Peyer's patch (tissue), 4 donors: ENCODE data around the gene PSD. TPM values are rescaled to one million over a fixed set of nuclear protein-coding genes. Genes with fewer than 3 reads are reported as not detected.

ENCODE experiments used
- DNase-seq, 3 donors: peaks; one replicate each; pipeline ENCODE4 v3.0.0-alpha.2; 2017 to 2019
- H3K27ac ChIP-seq, 4 donors: fragments of 200-600 bp; sonication (generic); one replicate each; pipeline ENCODE4 v1.5.1; 2016 to 2019
- H3K27me3 ChIP-seq, 2 donors: fragments of 200-600 bp; sonication (generic); one replicate each; pipeline ENCODE4 v1.5.1; 2019
- H3K36me3 ChIP-seq, 3 donors: fragments of 200-600 bp; sonication (generic); one replicate each; pipeline ENCODE4 v1.5.1; 2016 to 2019
- H3K4me1 ChIP-seq, 4 donors: fragments of 200-600 bp; sonication (generic); one replicate each; pipeline ENCODE4 v1.5.1; 2016 to 2019
- H3K4me3 ChIP-seq, 4 donors: fragments of 200-600 bp; sonication (generic); 1 replicate in 3 of 4; 2 replicates in 1 of 4; pipeline ENCODE4 v1.5.1; 2016 to 2019; ENCODE audit warnings: mild to moderate bottlenecking in 1 of 4
- H3K9me3 ChIP-seq, 4 donors: fragments of 200-600 bp; sonication (generic); one replicate each; pipeline ENCODE4 v1.5.1; 2016 to 2019; ENCODE audit warnings: mild to moderate bottlenecking in 1 of 4
- CTCF ChIP-seq, 6 experiments: fragments of 450-650 bp in 4 of 6; fragments of 200-600 bp in 2 of 6; sonication (generic) in 1 of 6; IDR thresholded peaks; one replicate each; pipeline ENCODE4 v1.5.1; 2017 to 2019; ENCODE audit warnings: antibody characterized with exemption in 6 of 6, mild to moderate bottlenecking in 3 of 6, moderate library complexity in 1 of 6
- POLR2A ChIP-seq, 2 donors: fragments of 450-650 bp; IDR thresholded peaks; one replicate each; pipeline ENCODE4 v1.5.1; 2017; ENCODE audit warnings: antibody characterized with exemption in 2 of 2, mild to moderate bottlenecking in 2 of 2, moderate library complexity in 2 of 2
- total RNA-seq, 4 donors: library from RNA; depleted of rRNA; stranded (reverse); fragments of >200 nt; gene quantifications; one replicate each; pipeline ENCODE4 v1.1.0, GENCODE V29; 2016

Gene PSD
- total RNA-seq, result 10 to 100 TPM in 1 of 4 donors, 1 to 10 TPM in 2, not detected in 1; 1.6 to 14.3 (median 6.3) TPM

GRCh38 chr10:102418622-102419268, at the start of gene PSD:
Gene PSD, minus strand, starts transcription at chr10:102418785. Its CDS starts 1,747 bp downstream, at chr10:102417038.
- H3K27me3 ChIP-seq, result peaks cover 0 to 4% of the 10 kb centered on the region in 2 donors
- no peak within 1 kb of the TSS for H3K27ac ChIP-seq
- no peaks in the 10 kb centered on the region for H3K9me3 ChIP-seq
- H3K4me1 ChIP-seq, result peaks cover 0 to 36% (median 26%) of the 10 kb centered on the region in 4 donors
- H3K36me3 ChIP-seq, result peaks cover 0 to 9% (median 0%) of the 10 kb centered on the region in 3 donors
- H3K4me3 ChIP-seq, result peak within 1 kb of the TSS; percentile 75 to 99 (median 90)
- no peak for TF ChIP-seq POLR2A (IDR thresholded peaks at IDR 0.05)
- TF ChIP-seq CTCF (IDR thresholded peaks at IDR 0.05), result no peak
- DNase-seq, result no peak

GRCh38 chr10:102467971-102468438, 49.4 kb upstream of the PSD start:
- Histone ChIP-seq H3K36me3 (no peaks in the 10 kb centered on the region), H3K27me3 (no peaks in the 10 kb centered on the region), H3K9me3 (no peaks in the 10 kb centered on the region), H3K4me1 (no peaks in the 10 kb centered on the region), H3K4me3 (peak overlapping the region in 2 of 4 donors; percentile 18 to 24), H3K27ac (peak overlapping the region in 1 of 4 donors; percentile 22)
- TF ChIP-seq CTCF (IDR thresholded peaks at IDR 0.05), result no peak
- TF ChIP-seq POLR2A (IDR thresholded peaks at IDR 0.05), result no peak
- peak in 2 of 3 donors; percentile 67 to 68 for DNase-seq

GRCh38 chr10:102467318-102467717, 48.7 kb upstream of the PSD start:
- Histone ChIP-seq H3K9me3 (no peaks in the 10 kb centered on the region), H3K27me3 (no peaks in the 10 kb centered on the region), H3K4me3 (peak overlapping the region in 1 of 4 donors; percentile 24), H3K27ac (no peak overlapping the region), H3K36me3 (no peaks in the 10 kb centered on the region), H3K4me1 (peaks cover 0 to 6% (median 0%) of the 10 kb centered on the region in 4 donors)
- no peak for DNase-seq
- no peak for TF ChIP-seq CTCF (IDR thresholded peaks at IDR 0.05)
- no peak for TF ChIP-seq POLR2A (IDR thresholded peaks at IDR 0.05)

- no peak overlapping the region for H3K4me3 ChIP-seq
- peaks cover 0 to 16% (median 2%) of the 10 kb centered on the region in 4 donors for H3K4me1 ChIP-seq
- H3K36me3 ChIP-seq, result no peaks in the 10 kb centered on the region
- DNase-seq, result no peak
- no peaks in the 10 kb centered on the region for H3K27me3 ChIP-seq
- no peaks in the 10 kb centered on the region for H3K9me3 ChIP-seq
- TF ChIP-seq POLR2A (IDR thresholded peaks at IDR 0.05), result no peak
- H3K27ac ChIP-seq, result no peak overlapping the region
These were observed 46.9 kb upstream of the PSD start for GRCh38 chr10:102465466-102465865.

GRCh38 chr10:102463983-102464382, 45.4 kb upstream of the PSD start:
- H3K27me3 ChIP-seq, result no peaks in the 10 kb centered on the region
- no peaks in the 10 kb centered on the region for H3K9me3 ChIP-seq
- H3K36me3 ChIP-seq, result no peaks in the 10 kb centered on the region
- H3K4me1 ChIP-seq, result peaks cover 0 to 16% (median 2%) of the 10 kb centered on the region in 4 donors
- H3K4me3 ChIP-seq, result no peak overlapping the region
- H3K27ac ChIP-seq, result no peak overlapping the region
- DNase-seq, result no peak
- TF ChIP-seq CTCF (IDR thresholded peaks at IDR 0.05), result no peak
- TF ChIP-seq POLR2A (IDR thresholded peaks at IDR 0.05), result no peak

- DNase-seq, result no peak
- TF ChIP-seq CTCF (IDR thresholded peaks at IDR 0.05), result no peak
- TF ChIP-seq POLR2A (IDR thresholded peaks at IDR 0.05), result no peak
- Histone ChIP-seq H3K36me3 (no peaks in the 10 kb centered on the region), H3K27ac (peak overlapping the region in 1 of 4 donors; percentile 64), H3K27me3 (no peaks in the 10 kb centered on the region), H3K4me3 (peak overlapping the region in 2 of 4 donors; percentile 24 to 37), H3K4me1 (peaks cover 0 to 16% (median 2%) of the 10 kb centered on the region in 4 donors), H3K9me3 (no peaks in the 10 kb centered on the region)
These were observed 44.0 kb upstream of the PSD start for GRCh38 chr10:102462512-102463054.
